K562 (cell line): Measurements from ENCODE around the gene NTPCR. TPM values are rescaled to one million over a fixed set of nuclear protein-coding genes. Genes with fewer than 3 reads are reported as not detected.

Experiments used
- BDP1 ChIP-seq: IDR thresholded peaks from 3 replicates; pipeline ENCODE4 v1.6.1; 2011; ENCODE audit not compliant: insufficient read length, insufficient read depth
- FUS ChIP-seq: fragments of 200-400 bp; formaldehyde crosslinking; optimal IDR thresholded peaks from 2 replicates; pipeline ENCODE3; 2017; ENCODE audit warnings: low read depth, low read length
- HINFP ChIP-seq: fragments of 450-650 bp; conservative IDR thresholded peaks from 2 replicates; pipeline ENCODE4 v1.6.1; 2016; ENCODE audit warnings: missing genetic modification characterization, low read depth, mild to moderate bottlenecking, control low read depth, missing compliant biosample characterization
- TEAD1 ChIP-seq, 2 experiments: fragments of 450-650 bp in 1 of 2; sonication (generic) in 1 of 2; formaldehyde crosslinking; IDR thresholded peaks; 2 replicates each; pipeline versions ENCODE4 v1.4.0 to v1.8.0; 2020 to 2022; ENCODE audit warnings: mild to moderate bottlenecking in 2 of 2, missing genetic modification reagents in 1 of 2
- THRAP3 ChIP-seq: fragments of 450-650 bp; IDR thresholded peaks from 2 replicates; pipeline ENCODE4 v1.6.1; 2016; ENCODE audit warnings: mild to moderate bottlenecking, inconsistent platforms, borderline replicate concordance
- ZBTB5 ChIP-seq: fragments of 450-650 bp; IDR thresholded peaks from 2 replicates; pipeline ENCODE4 v1.6.1; 2017; ENCODE audit warnings: antibody characterized with exemption
- ZNF57 ChIP-seq: fragments of 450-650 bp; formaldehyde crosslinking; IDR thresholded peaks from 2 replicates; pipeline ENCODE4 v1.4.0; 2020; ENCODE audit warnings: mild to moderate bottlenecking, moderate library complexity
- ZNF583 ChIP-seq: fragments of 250-450 bp; sonication (Bioruptor Pico); IDR thresholded peaks from 2 replicates; pipeline ENCODE4 v1.4.0; 2020
- ZNF592 ChIP-seq: fragments of 450-650 bp; IDR thresholded peaks from 2 replicates; pipeline ENCODE4 v1.6.1; 2017; ENCODE audit warnings: antibody characterized with exemption, mild to moderate bottlenecking
- ZNF717 ChIP-seq: fragments of 250-450 bp; sonication (Bioruptor Pico); IDR thresholded peaks from 2 replicates; pipeline ENCODE4 v1.5.0; 2021
- ZNF740 ChIP-seq, 3 experiments: fragments of 200-800 bp in 1 of 3; sonication (Bioruptor generic) in 1 of 3; sonication (generic) in 1 of 3; formaldehyde crosslinking in 1 of 3; IDR thresholded peaks; 2 replicates each; pipeline versions ENCODE4 v1.6.1 to v1.8.0; 2016 to 2022; ENCODE audit warnings: mild to moderate bottlenecking in 2 of 3, missing compliant biosample characterization in 2 of 3, missing genetic modification characterization in 2 of 3, missing genetic modification reagents in 1 of 3
- ZNF79 ChIP-seq: fragments of 250-450 bp; sonication (Bioruptor Pico); IDR thresholded peaks from 2 replicates; pipeline ENCODE4 v1.4.0; 2020; ENCODE audit warnings: low read depth, mild to moderate bottlenecking, moderate library complexity
- ZSCAN32 ChIP-seq: fragments of 450-650 bp; formaldehyde crosslinking; IDR thresholded peaks from 2 replicates; pipeline ENCODE4 v1.4.0; 2020; ENCODE audit warnings: mild to moderate bottlenecking, moderate library complexity
- polyA plus RNA-seq, 8 experiments: library from polyadenylated mRNA; depleted of rRNA in 4 of 8; stranded (reverse) in 5 of 8; unstranded in 3 of 8; fragments of >200 nt; fragmentation: Nextera tagmentation in 2 of 8; fragmentation: Illumina TruSeq in 1 of 8; extraction: Ambion mirVana in 2 of 8; extraction: Trizol in 1 of 8; gene quantifications; 2 replicates each; pipeline versions ENCODE4 v1.2.1 to v1.2.3, GENCODE V29; 2011 to 2014; ENCODE audit warnings: inconsistent platforms in 1 of 8, missing spikeins in 1 of 8
- total RNA-seq, 7 experiments: library from RNA; depleted of rRNA in 6 of 7; stranded (reverse); fragments of >200 nt in 6 of 7; fragmentation: Illumina TruSeq in 2 of 7; extraction: Trizol in 2 of 7; gene quantifications; 2 replicates each; pipeline versions ENCODE4 v1.2.1 to v1.2.3, GENCODE V29; 2011 to 2021; ENCODE audit warnings: low replicate concordance in 1 of 7
- TF ChIP-seq, protein P1 (sequence below): fragments of 250-450 bp; sonication (Bioruptor Pico); IDR thresholded peaks from 2 replicates; pipeline ENCODE4 v1.5.0; 2022; ENCODE audit warnings: mild to moderate bottlenecking
- TF ChIP-seq, protein P2 (sequence below): sonication (generic); formaldehyde crosslinking; IDR thresholded peaks from 2 replicates; pipeline ENCODE4 v1.9.0; 2022; ENCODE audit warnings: mild to moderate bottlenecking, missing genetic modification reagents

Gene NTPCR
- total and polyA plus RNA-seq, 9 of the 15 experiments (the other 6 are each of a cell fraction or from before 2014, with no cell fraction given): 19.3 to 105 (median 48.8) TPM

GRCh38 chr1:232949636-232950196 is 695 bp upstream of the NTPCR start (continued):
- TF ChIP-seq ZNF57 (CRISPR knock-in tag): no peak
- TF ChIP-seq, protein P1, sequence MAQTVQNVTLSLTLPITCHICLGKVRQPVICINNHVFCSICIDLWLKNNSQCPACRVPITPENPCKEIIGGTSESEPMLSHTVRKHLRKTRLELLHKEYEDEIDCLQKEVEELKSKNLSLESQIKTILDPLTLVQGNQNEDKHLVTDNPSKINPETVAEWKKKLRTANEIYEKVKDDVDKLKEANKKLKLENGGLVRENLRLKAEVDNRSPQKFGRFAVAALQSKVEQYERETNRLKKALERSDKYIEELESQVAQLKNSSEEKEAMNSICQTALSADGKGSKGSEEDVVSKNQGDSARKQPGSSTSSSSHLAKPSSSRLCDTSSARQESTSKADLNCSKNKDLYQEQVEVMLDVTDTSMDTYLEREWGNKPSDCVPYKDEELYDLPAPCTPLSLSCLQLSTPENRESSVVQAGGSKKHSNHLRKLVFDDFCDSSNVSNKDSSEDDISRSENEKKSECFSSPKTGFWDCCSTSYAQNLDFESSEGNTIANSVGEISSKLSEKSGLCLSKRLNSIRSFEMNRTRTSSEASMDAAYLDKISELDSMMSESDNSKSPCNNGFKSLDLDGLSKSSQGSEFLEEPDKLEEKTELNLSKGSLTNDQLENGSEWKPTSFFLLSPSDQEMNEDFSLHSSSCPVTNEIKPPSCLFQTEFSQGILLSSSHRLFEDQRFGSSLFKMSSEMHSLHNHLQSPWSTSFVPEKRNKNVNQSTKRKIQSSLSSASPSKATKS (CRISPR knock-in tag): 0 out of 2 replicates have a peak, but pooled peaks have one; percentile 57
- TF ChIP-seq, protein P2, sequence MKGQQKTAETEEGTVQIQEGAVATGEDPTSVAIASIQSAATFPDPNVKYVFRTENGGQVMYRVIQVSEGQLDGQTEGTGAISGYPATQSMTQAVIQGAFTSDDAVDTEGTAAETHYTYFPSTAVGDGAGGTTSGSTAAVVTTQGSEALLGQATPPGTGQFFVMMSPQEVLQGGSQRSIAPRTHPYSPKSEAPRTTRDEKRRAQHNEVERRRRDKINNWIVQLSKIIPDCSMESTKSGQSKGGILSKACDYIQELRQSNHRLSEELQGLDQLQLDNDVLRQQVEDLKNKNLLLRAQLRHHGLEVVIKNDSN: no peak
- TF ChIP-seq ZNF740 (CRISPR knock-in tag; IDR thresholded peaks at IDR 0.05): no peak
- peak in 1 of 2 experiments; percentile 92; a peak in 2 of 4 replicates for TF ChIP-seq ZNF740 (tag; IDR thresholded peaks at IDR 0.05)
- TF ChIP-seq TEAD1 (CRISPR knock-in tag; IDR thresholded peaks at IDR 0.05): peak in 1 of 2 experiments; percentile 87; a peak in 2 of 4 replicates
- peak; percentile 56; the same call in 1 of the 2 replicates for TF ChIP-seq HINFP (tag)
- no peak for TF ChIP-seq ZBTB5
- peak; percentile 92 for TF ChIP-seq ZNF592
- TF ChIP-seq THRAP3: no peak
- TF ChIP-seq ZSCAN32: no peak
- TF ChIP-seq FUS: no peak
- peak; percentile 92; the same call in 1 of the 2 replicates for TF ChIP-seq ZNF583 (CRISPR knock-in tag)
- 0 out of 2 replicates have a peak, but pooled peaks have one; percentile 24 for TF ChIP-seq ZNF717 (CRISPR knock-in tag)
- TF ChIP-seq ZNF79 (CRISPR knock-in tag): peak; percentile 88
- no peak for TF ChIP-seq BDP1
